GM10266 (cell line): ENCODE data around the gene MAN2B1.

Experiments
- DNase-seq: peaks from one replicate; pipeline ENCODE4 v3.0.0; 2012; ENCODE audit errors: extremely low spot score
- CTCF ChIP-seq: IDR thresholded peaks from 2 replicates; pipeline ENCODE4 v1.5.1; 2012; ENCODE audit warnings: mild to moderate bottlenecking, low read depth; ENCODE audit not compliant: control insufficient read depth, insufficient read depth; ENCODE audit errors: missing control alignments

Gene MAN2B1

GRCh38 chr19:12610540-12611360, 55.8 kb downstream of the MAN2B1 start, which contains the start of the genes ZNF490 and ZNF791:
TSS of gene ZNF490 (minus strand) at chr19:12610813. CDS start at chr19:12610680, 133 bp downstream.
TSS of gene ZNF791 (plus strand) at chr19:12610920. CDS start at chr19:12611080, 160 bp downstream.
- DNase-seq: peak; percentile 95
- TF ChIP-seq CTCF: no peak

- TF ChIP-seq CTCF: no peak
- no peak for DNase-seq
Measured at GRCh38 chr19:12607631-12608030, 58.9 kb downstream of the MAN2B1 start.

- no peak for DNase-seq
- no peak for TF ChIP-seq CTCF
Measured at GRCh38 chr19:12606796-12607195, 59.7 kb downstream of the MAN2B1 start.

- TF ChIP-seq CTCF: no peak
- peak; percentile 85 for DNase-seq
Measured at GRCh38 chr19:12603714-12604113, 62.8 kb downstream of the MAN2B1 start.

- no peak for DNase-seq
- TF ChIP-seq CTCF: no peak
Measured at GRCh38 chr19:12597594-12597993, 68.9 kb downstream of the MAN2B1 start.

- no peak for DNase-seq
- no peak for TF ChIP-seq CTCF
Measured at GRCh38 chr19:12596927-12597548, 69.5 kb downstream of the MAN2B1 start.
